Mesothelial cell of epicardium (in vitro differentiated cells): ENCODE results near the gene PISD. TPM values are rescaled to one million over a fixed set of nuclear protein-coding genes. Genes with fewer than 3 reads are reported as not detected.

Experiments
- DNase-seq, 2 experiments: peaks; one replicate each; pipeline ENCODE4 v3.0.0; 2021; ENCODE audit warnings: low spot score in 2 of 2; ENCODE audit not compliant: unreplicated experiment in 2 of 2
- H3K27ac Mint-ChIP-seq: 2 replicates; pipeline ENCODE4 v1.8.0; 2021; ENCODE audit warnings: mixed read lengths
- H3K27me3 Mint-ChIP-seq: 2 replicates; pipeline ENCODE4 v1.8.0; 2021; ENCODE audit warnings: low read depth, mixed read lengths
- H3K36me3 Mint-ChIP-seq: 2 replicates; pipeline ENCODE4 v1.8.0; 2021; ENCODE audit warnings: mixed read lengths
- H3K4me1 Mint-ChIP-seq: 2 replicates; pipeline ENCODE4 v1.8.0; 2021; ENCODE audit warnings: mixed read lengths
- H3K4me3 Mint-ChIP-seq: 2 replicates; pipeline ENCODE4 v1.8.0; 2021; ENCODE audit warnings: mild to moderate bottlenecking, moderate library complexity, mixed read lengths
- H3K9me3 Mint-ChIP-seq: 2 replicates; pipeline ENCODE4 v1.8.0; 2021; ENCODE audit warnings: mixed read lengths
- CTCF ChIP-seq: fragments of 200-600 bp; sonication (generic); IDR thresholded peaks from one replicate; pipeline ENCODE4 v1.5.0; 2021; ENCODE audit warnings: antibody characterized with exemption; ENCODE audit not compliant: unreplicated experiment
- total RNA-seq: library from RNA; stranded (reverse); gene quantifications from 3 replicates; pipeline ENCODE4 v1.2.1, GENCODE V29; 2021

Gene PISD
- total RNA-seq, 1 donor from 2014 or later, result 40.4 TPM

- Mint-ChIP-seq H3K4me1 (no peaks in the 10 kb centered on the region), H3K9me3 (no peaks in the 10 kb centered on the region), H3K27ac (no peak overlapping the region), H3K36me3 (peaks cover 3% of the 10 kb centered on the region), H3K4me3 (no peak overlapping the region), H3K27me3 (no peaks in the 10 kb centered on the region)
- TF ChIP-seq CTCF, result no peak
- DNase-seq, result no peak
These were observed 49.1 kb downstream of the PISD start for GRCh38 chr22:31612891-31613285.

GRCh38 chr22:31611061-31611760 is 50.8 kb downstream of the PISD start:
- TF ChIP-seq CTCF, result no peak
- Mint-ChIP-seq H3K4me3 (no peak overlapping the region), H3K4me1 (no peaks in the 10 kb centered on the region), H3K27me3 (no peaks in the 10 kb centered on the region), H3K36me3 (peaks cover 3% of the 10 kb centered on the region), H3K27ac (no peak overlapping the region), H3K9me3 (no peaks in the 10 kb centered on the region)
- no peak for DNase-seq

- no peaks in the 10 kb centered on the region for H3K9me3 Mint-ChIP-seq
- no peaks in the 10 kb centered on the region for H3K4me1 Mint-ChIP-seq
- H3K4me3 Mint-ChIP-seq, result no peak overlapping the region
- H3K36me3 Mint-ChIP-seq, result peaks cover 3% of the 10 kb centered on the region
- no peaks in the 10 kb centered on the region for H3K27me3 Mint-ChIP-seq
- DNase-seq, result no peak
- no peak overlapping the region for H3K27ac Mint-ChIP-seq
- TF ChIP-seq CTCF, result no peak
These were observed 51.4 kb downstream of the PISD start for GRCh38 chr22:31610611-31611010.

- H3K36me3 Mint-ChIP-seq, result peaks cover 3% of the 10 kb centered on the region
- no peak overlapping the region for H3K4me3 Mint-ChIP-seq
- no peak for DNase-seq
- H3K9me3 Mint-ChIP-seq, result no peaks in the 10 kb centered on the region
- no peak overlapping the region for H3K27ac Mint-ChIP-seq
- no peak for TF ChIP-seq CTCF
- no peaks in the 10 kb centered on the region for H3K4me1 Mint-ChIP-seq
- H3K27me3 Mint-ChIP-seq, result no peaks in the 10 kb centered on the region
These were observed 52.3 kb downstream of the PISD start for GRCh38 chr22:31609716-31610115.

GRCh38 chr22:31607696-31608095 is 54.3 kb downstream of the PISD start:
- TF ChIP-seq CTCF, result no peak
- Mint-ChIP-seq H3K4me1 (peaks cover 1% of the 10 kb centered on the region), H3K27me3 (no peaks in the 10 kb centered on the region), H3K9me3 (no peaks in the 10 kb centered on the region), H3K4me3 (no peak overlapping the region), H3K36me3 (peaks cover 3% of the 10 kb centered on the region), H3K27ac (no peak overlapping the region)
- no peak for DNase-seq
